ENCODE results near the gene MC2R.

The MC2R gene

GRCh38 chr18:13918898-13919297 lies 3.6 kb upstream of the MC2R start:
- TF ChIP-seq POLR2AphosphoS5 (IDR thresholded peaks at IDR 0.05; ENCODE audit: borderline replicate concordance, low read depth, low read length) (no peak), EZH2 (IDR thresholded peaks at IDR 0.05) (no peak), FOXP2 (optimal IDR thresholded peaks at IDR 0.05; ENCODE audit: control extremely low read depth, extremely low read length, insufficient read depth) (no peak)
- Histone ChIP-seq H3K9me3 (ENCODE audit: low read depth, low read length) (no peaks in the 10 kb centered on the region), H3K4me3 (no peak overlapping the region), H3K36me3 (ENCODE audit: insufficient read depth, low read length) (no peaks in the 10 kb centered on the region), H3K27ac (no peak overlapping the region), H3K9ac (ENCODE audit: insufficient read length) (no peak overlapping the region)
- no peak for DNase-seq (ENCODE audit: low read depth, low spot score)

- Histone ChIP-seq H3K9ac (ENCODE audit: insufficient read length) (no peak overlapping the region), H3K27ac (no peak overlapping the region), H3K4me3 (no peak overlapping the region), H3K36me3 (ENCODE audit: insufficient read depth, low read length) (no peaks in the 10 kb centered on the region), H3K9me3 (ENCODE audit: low read depth, low read length) (no peaks in the 10 kb centered on the region)
- no peak for DNase-seq (ENCODE audit: low read depth, low spot score)
- TF ChIP-seq EZH2 (IDR thresholded peaks at IDR 0.05) (no peak), FOXP2 (optimal IDR thresholded peaks at IDR 0.05; ENCODE audit: control extremely low read depth, extremely low read length, insufficient read depth) (no peak), POLR2AphosphoS5 (IDR thresholded peaks at IDR 0.05; ENCODE audit: borderline replicate concordance, low read depth, low read length) (no peak)
Observed at GRCh38 chr18:13917401-13917800, 2.1 kb upstream of the MC2R start.

DNA sequence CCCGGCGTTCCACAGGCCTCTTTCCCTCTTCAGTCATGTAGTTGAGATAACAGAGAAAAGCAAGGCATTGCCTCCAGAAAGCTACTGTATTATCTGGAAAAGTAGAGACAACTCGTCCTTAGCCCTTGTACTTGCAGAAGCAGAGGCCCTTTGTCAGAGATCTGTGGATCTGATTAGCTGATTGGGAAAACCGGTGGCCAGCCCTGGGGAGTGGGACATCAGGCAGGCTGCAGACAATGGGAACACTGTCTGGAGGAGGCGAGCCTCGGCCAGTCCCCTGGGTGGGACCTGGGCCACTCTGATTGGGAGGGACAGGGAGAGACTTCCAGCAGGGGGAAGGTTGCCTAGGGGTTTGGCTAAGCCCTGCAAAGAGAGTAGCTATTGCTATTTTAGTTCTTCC lies 1.2 kb upstream of the MC2R start:
- no peaks in the 10 kb centered on the region for H3K36me3 ChIP-seq (ENCODE audit: insufficient read depth, low read length)
- no peak overlapping the region for H3K9ac ChIP-seq (ENCODE audit: insufficient read length)
- no peak overlapping the region for H3K4me3 ChIP-seq
- no peak for TF ChIP-seq FOXP2 (optimal IDR thresholded peaks at IDR 0.05; ENCODE audit: control extremely low read depth, extremely low read length, insufficient read depth)
- TF ChIP-seq POLR2AphosphoS5 (IDR thresholded peaks at IDR 0.05; ENCODE audit: borderline replicate concordance, low read depth, low read length) = no peak
- no peak for TF ChIP-seq EZH2 (IDR thresholded peaks at IDR 0.05)
- H3K9me3 ChIP-seq (ENCODE audit: low read depth, low read length) = no peaks in the 10 kb centered on the region
- H3K27ac ChIP-seq = no peak overlapping the region
- DNase-seq (ENCODE audit: low read depth, low spot score) = no peak

GRCh38 chr18:13915995-13916431 lies 677 bp upstream of the MC2R start:
- no peak overlapping the region for H3K9ac ChIP-seq (ENCODE audit: insufficient read length)
- H3K27ac ChIP-seq = no peak overlapping the region
- H3K36me3 ChIP-seq (ENCODE audit: insufficient read depth, low read length) = no peaks in the 10 kb centered on the region
- no peaks in the 10 kb centered on the region for H3K9me3 ChIP-seq (ENCODE audit: low read depth, low read length)
- no peak overlapping the region for H3K4me3 ChIP-seq
- TF ChIP-seq POLR2AphosphoS5 (IDR thresholded peaks at IDR 0.05; ENCODE audit: borderline replicate concordance, low read depth, low read length) (no peak), FOXP2 (optimal IDR thresholded peaks at IDR 0.05; ENCODE audit: control extremely low read depth, extremely low read length, insufficient read depth) (no peak), EZH2 (IDR thresholded peaks at IDR 0.05) (no peak)
- DNase-seq (ENCODE audit: low read depth, low spot score) = no peak

GRCh38 chr18:13914756-13915155 lies 580 bp downstream of the MC2R start:
- H3K9me3 ChIP-seq (ENCODE audit: low read depth, low read length) = no peaks in the 10 kb centered on the region
- H3K9ac ChIP-seq (ENCODE audit: insufficient read length) = no peak overlapping the region
- H3K4me3 ChIP-seq = no peak overlapping the region
- H3K36me3 ChIP-seq (ENCODE audit: insufficient read depth, low read length) = no peaks in the 10 kb centered on the region
- TF ChIP-seq POLR2AphosphoS5 (IDR thresholded peaks at IDR 0.05; ENCODE audit: borderline replicate concordance, low read depth, low read length) (no peak), FOXP2 (optimal IDR thresholded peaks at IDR 0.05; ENCODE audit: control extremely low read depth, extremely low read length, insufficient read depth) (no peak), EZH2 (IDR thresholded peaks at IDR 0.05) (no peak)
- no peak overlapping the region for H3K27ac ChIP-seq
- no peak for DNase-seq (ENCODE audit: low read depth, low spot score)

DNA sequence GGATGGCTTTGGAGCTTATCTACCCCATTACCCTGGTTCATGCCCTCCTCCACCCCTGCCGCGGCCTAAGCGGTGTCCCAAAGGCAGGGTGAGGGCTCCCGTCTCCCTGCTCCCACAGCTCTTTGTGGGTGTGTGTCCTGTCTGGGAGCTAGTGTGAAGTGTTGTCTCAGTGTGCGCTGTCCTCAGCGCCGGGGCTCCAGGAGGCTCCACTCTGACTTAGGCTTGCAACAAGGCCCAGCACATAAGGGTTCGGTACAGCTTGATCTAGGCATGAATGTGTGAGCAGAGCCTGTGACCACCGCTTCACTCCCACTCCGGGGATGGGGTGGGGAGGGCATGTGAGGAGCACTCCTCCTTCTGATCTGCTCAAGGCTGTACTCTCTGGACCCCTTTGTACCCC lies 1.2 kb downstream of the MC2R start:
- no peak overlapping the region for H3K27ac ChIP-seq
- H3K36me3 ChIP-seq (ENCODE audit: insufficient read depth, low read length) = no peaks in the 10 kb centered on the region
- no peak for TF ChIP-seq POLR2AphosphoS5 (IDR thresholded peaks at IDR 0.05; ENCODE audit: borderline replicate concordance, low read depth, low read length)
- TF ChIP-seq EZH2 (IDR thresholded peaks at IDR 0.05) = no peak
- TF ChIP-seq FOXP2 (optimal IDR thresholded peaks at IDR 0.05; ENCODE audit: control extremely low read depth, extremely low read length, insufficient read depth) = no peak
- no peak overlapping the region for H3K4me3 ChIP-seq
- H3K9ac ChIP-seq (ENCODE audit: insufficient read length) = no peak overlapping the region
- H3K9me3 ChIP-seq (ENCODE audit: low read depth, low read length) = no peaks in the 10 kb centered on the region
- DNase-seq (ENCODE audit: low read depth, low spot score) = no peak

DNA sequence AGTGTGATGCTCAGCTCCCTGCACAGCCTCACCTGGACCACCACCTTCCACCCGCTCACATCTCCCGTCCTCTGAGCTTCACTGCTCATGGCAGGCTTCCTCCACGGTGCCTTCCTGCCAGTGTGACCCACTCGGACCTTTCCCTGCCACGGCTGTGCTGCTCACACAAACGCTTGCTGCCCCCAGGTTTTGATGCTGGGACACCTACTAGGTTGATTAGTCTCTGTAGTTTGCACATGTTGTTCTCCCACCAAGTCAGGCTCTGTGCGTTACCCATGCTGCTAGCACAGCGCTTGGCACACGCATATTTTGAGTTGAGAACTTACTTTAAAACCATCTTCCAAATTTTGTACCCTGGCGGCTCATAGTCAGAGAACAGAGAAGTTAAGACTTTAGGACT lies 2.1 kb downstream of the MC2R start:
- no peak for TF ChIP-seq POLR2AphosphoS5 (IDR thresholded peaks at IDR 0.05; ENCODE audit: borderline replicate concordance, low read depth, low read length)
- TF ChIP-seq FOXP2 (optimal IDR thresholded peaks at IDR 0.05; ENCODE audit: control extremely low read depth, extremely low read length, insufficient read depth) = no peak
- no peak for TF ChIP-seq EZH2 (IDR thresholded peaks at IDR 0.05)
- Histone ChIP-seq H3K9me3 (ENCODE audit: low read depth, low read length) (no peaks in the 10 kb centered on the region), H3K4me3 (no peak overlapping the region), H3K27ac (no peak overlapping the region), H3K9ac (ENCODE audit: insufficient read length) (no peak overlapping the region), H3K36me3 (ENCODE audit: insufficient read depth, low read length) (no peaks in the 10 kb centered on the region)
- no peak for DNase-seq (ENCODE audit: low read depth, low spot score)

DNA sequence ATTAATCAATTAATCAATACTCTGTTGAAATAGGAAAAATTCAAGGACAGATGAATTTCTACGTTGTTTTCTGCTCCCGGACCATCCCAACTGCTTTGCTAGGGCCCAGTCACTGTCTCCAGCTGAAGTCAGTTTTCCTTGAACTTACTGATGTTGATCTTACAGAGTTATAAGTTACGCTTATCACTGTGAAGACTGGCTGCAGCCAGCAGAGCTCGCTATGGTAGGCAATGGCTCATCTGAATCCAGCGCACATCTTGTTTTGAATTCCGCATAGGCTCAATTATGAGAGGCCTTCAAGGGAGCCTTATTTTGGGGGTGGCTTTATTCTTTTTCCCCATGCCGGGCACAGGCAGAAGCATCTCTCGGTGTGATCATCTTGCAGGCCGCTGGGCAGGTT lies 2.7 kb downstream of the MC2R start:
- H3K9me3 ChIP-seq (ENCODE audit: low read depth, low read length) = no peaks in the 10 kb centered on the region
- no peak for TF ChIP-seq FOXP2 (optimal IDR thresholded peaks at IDR 0.05; ENCODE audit: control extremely low read depth, extremely low read length, insufficient read depth)
- TF ChIP-seq EZH2 (IDR thresholded peaks at IDR 0.05) = no peak
- no peak overlapping the region for H3K27ac ChIP-seq
- no peaks in the 10 kb centered on the region for H3K36me3 ChIP-seq (ENCODE audit: insufficient read depth, low read length)
- DNase-seq (ENCODE audit: low read depth, low spot score) = no peak
- no peak overlapping the region for H3K4me3 ChIP-seq
- no peak overlapping the region for H3K9ac ChIP-seq (ENCODE audit: insufficient read length)

DNA sequence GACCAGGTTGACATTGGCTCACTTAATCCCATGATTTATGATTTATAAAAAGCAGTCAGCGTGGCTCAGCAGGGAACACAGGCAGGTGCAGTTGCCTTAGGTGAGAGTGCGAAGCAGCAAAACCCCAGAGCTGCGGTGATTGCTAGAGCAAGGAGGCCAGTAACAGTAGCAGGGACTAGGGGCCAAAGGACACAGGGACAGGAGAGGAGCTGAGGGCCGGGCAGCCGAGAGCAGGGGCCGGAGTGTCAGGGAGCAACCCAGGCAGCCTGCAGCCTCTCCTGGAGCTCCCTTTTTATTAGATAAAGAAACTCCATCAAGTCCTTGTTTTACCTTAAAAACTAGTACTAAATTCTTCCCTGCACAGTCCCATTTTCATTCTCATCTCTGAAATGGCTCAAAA lies 4.3 kb downstream of the MC2R start:
- Histone ChIP-seq H3K9ac (ENCODE audit: insufficient read length) (no peak overlapping the region), H3K36me3 (ENCODE audit: insufficient read depth, low read length) (no peaks in the 10 kb centered on the region), H3K9me3 (ENCODE audit: low read depth, low read length) (no peaks in the 10 kb centered on the region), H3K27ac (no peak overlapping the region), H3K4me3 (no peak overlapping the region)
- no peak for TF ChIP-seq EZH2 (IDR thresholded peaks at IDR 0.05)
- TF ChIP-seq POLR2AphosphoS5 (IDR thresholded peaks at IDR 0.05; ENCODE audit: borderline replicate concordance, low read depth, low read length) = no peak
- no peak for TF ChIP-seq FOXP2 (optimal IDR thresholded peaks at IDR 0.05; ENCODE audit: control extremely low read depth, extremely low read length, insufficient read depth)
- no peak for DNase-seq (ENCODE audit: low read depth, low spot score)

Measured in SK-N-MC (cell line).